Measurements from ENCODE around the gene RNF208.

Gene RNF208

DNA sequence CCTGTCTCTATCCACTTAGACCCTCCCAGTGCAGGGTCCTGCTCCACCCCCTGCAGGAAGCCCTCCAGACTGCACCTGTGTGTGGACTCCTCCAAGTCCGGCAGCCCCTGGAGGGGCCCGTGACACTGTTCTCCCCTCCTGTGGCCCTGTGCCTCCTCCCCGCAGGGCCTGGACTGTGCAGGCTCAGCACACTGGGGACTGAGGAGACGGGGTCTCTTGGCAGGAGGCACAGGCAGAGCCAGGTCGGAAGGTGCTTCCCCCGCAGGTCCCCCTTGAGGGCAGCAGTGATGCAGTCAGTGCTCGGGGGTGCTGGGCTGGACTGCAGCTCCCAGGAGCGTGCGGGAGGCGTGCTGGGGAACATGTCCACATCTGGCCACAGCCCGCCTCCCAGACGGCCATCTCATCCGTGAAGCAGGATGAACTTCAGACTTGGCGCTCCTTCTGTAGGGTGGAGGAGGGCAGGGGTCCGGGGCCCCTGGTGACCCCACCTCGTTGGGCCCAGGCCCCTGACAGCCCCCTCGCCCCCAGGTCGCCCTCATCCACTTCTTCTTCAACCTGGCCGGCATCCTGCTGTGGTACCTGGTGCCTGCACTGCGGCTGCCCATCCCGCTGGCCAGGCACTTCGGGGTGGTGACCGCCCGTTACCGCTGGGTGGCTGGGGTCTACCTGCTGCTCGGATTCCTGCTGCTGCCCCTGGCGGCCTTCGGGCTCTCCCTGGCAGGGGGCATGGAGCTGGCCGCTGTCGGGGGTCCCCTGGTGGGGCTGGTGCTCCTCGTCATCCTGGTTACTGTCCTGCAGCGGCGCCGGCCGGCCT is 13.6 kb upstream of the RNF208 start:
- FAIRE-seq = no peak
- DNase-seq (ENCODE audit: insufficient read length) = no peak
- TF ChIP-seq POLR2AphosphoS5 (IDR thresholded peaks at IDR 0.05; ENCODE audit: low read depth, low read length) = no peak
- no peak for TF ChIP-seq POLR2A (IDR thresholded peaks at IDR 0.05; ENCODE audit: low read depth, low read length)
- no peak for TF ChIP-seq TAF1 (IDR thresholded peaks at IDR 0.05; ENCODE audit: borderline replicate concordance, low read depth, low read length)

DNA sequence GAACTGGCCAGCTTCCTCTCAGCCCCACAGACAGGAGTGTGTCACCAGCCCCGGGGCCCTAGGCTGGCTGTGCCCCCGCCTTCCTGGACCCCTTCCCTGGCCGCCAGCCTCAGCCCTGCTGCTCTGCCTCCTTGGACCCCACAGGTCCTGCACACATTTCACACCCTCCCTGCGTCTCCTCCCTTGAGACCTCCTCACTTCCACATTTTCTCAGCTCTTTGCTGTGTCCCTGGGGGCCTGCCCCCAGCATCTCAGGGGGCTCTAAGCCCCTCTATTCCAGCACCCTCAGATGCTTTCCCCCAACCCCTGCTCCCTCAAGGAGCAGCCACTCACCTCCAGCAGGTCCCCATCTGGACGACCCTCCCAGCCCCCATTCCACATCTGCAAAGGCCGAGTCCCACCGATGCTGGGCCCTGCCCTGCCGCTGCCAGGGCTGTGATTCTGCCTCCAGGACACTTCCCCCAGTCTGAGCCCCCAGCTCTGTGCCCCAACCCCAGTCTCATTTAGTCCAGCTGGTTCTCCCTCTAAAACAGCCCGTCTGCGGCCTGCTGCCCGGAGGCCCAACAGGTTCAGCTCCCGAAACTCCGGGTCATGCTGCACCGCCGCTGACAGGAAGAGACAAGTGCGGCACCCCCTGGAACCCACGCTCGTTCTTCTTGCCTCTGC is 12.9 kb upstream of the RNF208 start:
- DNase-seq (ENCODE audit: insufficient read length) = no peak
- no peak for FAIRE-seq
- no peak for TF ChIP-seq POLR2A (IDR thresholded peaks at IDR 0.05; ENCODE audit: low read depth, low read length)
- no peak for TF ChIP-seq POLR2AphosphoS5 (IDR thresholded peaks at IDR 0.05; ENCODE audit: low read depth, low read length)
- TF ChIP-seq TAF1 (IDR thresholded peaks at IDR 0.05; ENCODE audit: borderline replicate concordance, low read depth, low read length) = no peak

- DNase-seq (ENCODE audit: insufficient read length) (no peak), FAIRE-seq (no peak)
- no peak for TF ChIP-seq TAF1 (IDR thresholded peaks at IDR 0.05; ENCODE audit: borderline replicate concordance, low read depth, low read length)
- TF ChIP-seq POLR2A (IDR thresholded peaks at IDR 0.05; ENCODE audit: low read depth, low read length) = no peak
- TF ChIP-seq POLR2AphosphoS5 (IDR thresholded peaks at IDR 0.05; ENCODE audit: low read depth, low read length) = no peak
Measured at GRCh38 chr9:137234055-137234697, 12.1 kb upstream of the RNF208 start.

GRCh38 chr9:137233143-137233980 is 11.3 kb upstream of the RNF208 start:
- DNase-seq (ENCODE audit: insufficient read length) = no peak
- FAIRE-seq = no peak
- no peak for TF ChIP-seq TAF1 (IDR thresholded peaks at IDR 0.05; ENCODE audit: borderline replicate concordance, low read depth, low read length)

DNA sequence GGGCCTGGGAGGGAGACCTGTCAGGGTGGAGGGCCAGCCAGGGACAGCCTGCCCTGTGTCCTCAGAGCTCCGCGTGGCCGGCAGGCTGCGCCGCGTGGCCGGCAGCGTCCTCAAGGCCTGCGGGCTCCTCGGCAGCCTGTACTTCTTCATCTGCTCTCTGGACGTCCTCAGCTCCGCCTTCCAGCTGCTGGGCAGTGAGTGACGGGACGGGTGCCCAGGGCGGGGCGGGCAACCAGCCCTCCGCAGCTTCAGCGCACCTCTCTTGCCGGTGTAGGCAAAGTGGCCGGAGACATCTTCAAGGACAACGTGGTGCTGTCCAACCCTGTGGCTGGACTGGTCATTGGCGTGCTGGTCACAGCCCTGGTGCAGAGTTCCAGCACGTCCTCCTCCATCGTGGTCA is 10.5 kb upstream of the RNF208 start:
- DNase-seq (ENCODE audit: insufficient read length) (no peak), FAIRE-seq (no peak)
- TF ChIP-seq TAF1 (IDR thresholded peaks at IDR 0.05; ENCODE audit: borderline replicate concordance, low read depth, low read length) (no peak), POLR2AphosphoS5 (IDR thresholded peaks at IDR 0.05; ENCODE audit: low read depth, low read length) (no peak), POLR2A (IDR thresholded peaks at IDR 0.05; ENCODE audit: low read depth, low read length) (no peak)

DNA sequence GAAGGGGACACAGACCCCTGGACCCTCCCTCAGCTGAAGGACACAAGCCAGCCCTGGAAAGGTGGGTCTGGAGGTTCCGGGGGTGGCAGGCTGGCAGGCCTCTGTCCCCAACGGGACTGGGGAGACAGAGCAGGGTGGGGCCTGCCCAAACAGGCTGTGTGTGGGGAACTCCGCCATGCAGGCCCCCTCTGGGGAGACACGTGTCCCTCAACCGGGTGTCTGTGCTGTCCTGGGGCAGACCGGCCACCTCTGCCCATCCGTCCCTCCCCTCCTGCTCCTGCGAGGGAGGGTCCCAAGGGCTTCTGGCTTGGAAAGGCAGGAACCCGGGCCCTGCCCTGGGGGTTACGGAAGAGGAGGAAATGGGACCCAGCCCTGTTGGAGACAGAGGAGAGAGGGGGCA is 10.1 kb upstream of the RNF208 start:
- FAIRE-seq (no peak), DNase-seq (ENCODE audit: insufficient read length) (no peak)
- no peak for TF ChIP-seq POLR2A (IDR thresholded peaks at IDR 0.05; ENCODE audit: low read depth, low read length)
- TF ChIP-seq TAF1 (IDR thresholded peaks at IDR 0.05; ENCODE audit: borderline replicate concordance, low read depth, low read length) = no peak
- no peak for TF ChIP-seq POLR2AphosphoS5 (IDR thresholded peaks at IDR 0.05; ENCODE audit: low read depth, low read length)

GRCh38 chr9:137231372-137232039 is 9.5 kb upstream of the RNF208 start:
- FAIRE-seq (no peak), DNase-seq (ENCODE audit: insufficient read length) (no peak)
- TF ChIP-seq POLR2A (IDR thresholded peaks at IDR 0.05; ENCODE audit: low read depth, low read length) (no peak), TAF1 (IDR thresholded peaks at IDR 0.05; ENCODE audit: borderline replicate concordance, low read depth, low read length) (no peak), POLR2AphosphoS5 (IDR thresholded peaks at IDR 0.05; ENCODE audit: low read depth, low read length) (no peak)

DNA sequence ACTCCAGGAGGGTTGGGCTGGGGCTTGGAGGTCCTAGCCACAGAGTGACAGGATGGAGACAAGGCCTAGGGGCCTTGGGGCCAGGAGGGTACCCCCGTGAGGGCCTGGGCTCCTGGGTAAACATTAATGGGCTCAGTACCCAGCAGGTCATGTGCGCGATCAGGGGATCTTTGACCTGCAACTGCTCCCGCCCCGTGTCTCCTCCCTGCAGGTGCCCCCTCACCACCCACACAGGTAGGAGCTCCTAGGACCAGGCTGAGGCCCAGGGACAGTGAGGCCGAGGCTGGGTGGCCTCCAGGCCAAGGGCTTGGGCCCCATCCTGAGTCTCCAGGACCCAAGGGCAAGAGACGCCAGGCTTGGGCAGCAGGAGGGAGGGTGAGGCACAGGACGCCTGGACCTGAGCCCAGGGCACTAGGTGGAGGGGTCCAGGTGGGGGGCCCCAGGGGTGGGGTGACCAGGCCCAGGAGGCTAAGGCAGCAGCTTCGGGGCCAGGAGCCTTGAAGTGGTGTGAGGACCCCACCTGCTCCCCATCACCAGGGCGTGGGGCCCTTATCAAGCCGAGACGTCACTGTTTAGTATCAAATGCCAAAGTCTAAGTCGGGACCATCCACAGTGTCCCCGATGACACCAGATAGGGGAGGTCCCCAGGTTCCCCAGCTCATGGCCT is 8.8 kb upstream of the RNF208 start, which contains the start of gene SLC34A3:
Gene SLC34A3, plus strand, starts transcription at position 197 of the 667 bp plus-strand sequence. CDS start 802 bp downstream, outside the sequence.
- TF ChIP-seq TAF1 (IDR thresholded peaks at IDR 0.05; ENCODE audit: borderline replicate concordance, low read depth, low read length) (no peak), POLR2AphosphoS5 (IDR thresholded peaks at IDR 0.05; ENCODE audit: low read depth, low read length) (no peak)
- DNase-seq (ENCODE audit: insufficient read length) (no peak), FAIRE-seq (no peak)

- FAIRE-seq (no peak), DNase-seq (ENCODE audit: insufficient read length) (no peak)
Measured at GRCh38 chr9:137229903-137230704, 8.1 kb upstream of the RNF208 start.

More at GRCh38 chr9:137229903-137230704, 8.1 kb upstream of the RNF208 start:
- no peak for TF ChIP-seq TAF1 (IDR thresholded peaks at IDR 0.05; ENCODE audit: borderline replicate concordance, low read depth, low read length)
- no peak for TF ChIP-seq POLR2A (IDR thresholded peaks at IDR 0.05; ENCODE audit: low read depth, low read length)
- TF ChIP-seq POLR2AphosphoS5 (IDR thresholded peaks at IDR 0.05; ENCODE audit: low read depth, low read length) = no peak
